Motor neuron (in vitro differentiated cells): Measurements from ENCODE around the gene QRICH2. TPM values are rescaled to one million over a fixed set of nuclear protein-coding genes. Genes with fewer than 3 reads are reported as not detected.

Experiments used
- ATAC-seq, 8 experiments: fragments of 200-7000 bp; cut with Tn5 transposase; replicated peaks in 6 of 8; 2 replicates each; pipeline ENCODE4 v1.8.0; 2021; ENCODE audit warnings: mild to moderate bottlenecking in 8 of 8, moderate library complexity in 8 of 8
- H3K27ac ChIP-seq, 2 donors: fragments of 250-450 bp; sonication (Bioruptor Pico); 2 replicates each; pipeline ENCODE4 v1.9.0; 2021; ENCODE audit warnings: antibody characterized with exemption in 2 of 2, mild to moderate bottlenecking in 2 of 2, moderate library complexity in 1 of 2
- H3K4me1 ChIP-seq, 2 donors: fragments of 250-450 bp; sonication (Bioruptor Pico); replicated peaks in 1 of 2; 2 replicates each; pipeline ENCODE4 v1.6.1; 2021; ENCODE audit warnings: antibody characterized with exemption in 2 of 2, mild to moderate bottlenecking in 2 of 2, moderate library complexity in 1 of 2
- H3K4me3 ChIP-seq, 5 donors: fragments of 250-450 bp; sonication (Bioruptor Pico); 2 replicates each; pipeline ENCODE4 v1.9.0; 2021; ENCODE audit warnings: antibody characterized with exemption in 5 of 5, mild to moderate bottlenecking in 5 of 5, moderate library complexity in 4 of 5
- WGBS, 10 experiments: fragments of 450-650 bp; shearing (Covaris generic); methylation state at CpG; one replicate each; pipeline ENCODE4 v1.0.0; 2022; 5-methylcytosine and 5-hydroxymethylcytosine counted together
- in situ Hi-C, 9 experiments: fragments of 400-800 bp; cut with MboI; loops; one replicate each; pipeline ENCODE4 v1.15.0; 2021; ENCODE audit warnings: low sequenced_read_pairs in 9 of 9, low pct_unique_long_range_greater_than_20kb in 2 of 9; ENCODE audit not compliant: unreplicated experiment in 9 of 9
- total RNA-seq, 8 experiments: library from RNA; unstranded; fragments of 300-600 nt; gene quantifications; 2 replicates each; pipeline versions ENCODE4 v1.2.3 to v1.2.4, GENCODE V29; 2022

The QRICH2 gene
- total RNA-seq, 8 experiments from 2014 or later: 2.8 to 9.3 (median 3.6) TPM

DNA sequence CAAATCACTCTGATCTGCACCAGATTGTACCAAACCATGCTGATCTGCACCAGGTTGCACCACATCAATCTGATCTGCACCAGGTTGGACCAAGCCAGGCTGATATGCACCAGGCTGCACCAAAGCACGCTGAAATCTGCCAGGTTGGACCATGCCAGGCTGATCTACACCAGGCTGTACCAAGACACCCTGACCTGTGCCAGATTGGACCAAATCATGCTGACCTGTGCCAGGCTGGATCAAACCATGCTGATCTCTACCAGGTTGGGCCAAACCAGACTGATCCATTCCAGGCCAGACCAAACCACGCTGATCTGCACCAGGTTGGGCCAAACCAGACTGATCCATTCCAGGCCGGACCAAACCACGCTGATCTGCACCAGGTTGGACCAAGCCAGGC lies 15.5 kb downstream of the QRICH2 start:
- Histone ChIP-seq H3K4me1 (no peaks in the 10 kb centered on the region), H3K27ac (no peak overlapping the region), H3K4me3 (no peak overlapping the region)
- ATAC-seq: no peak
- in situ Hi-C loops: loop anchor here in 7 of 9 experiments (25.0 kb wide), 3 partner anchors 180 to 380 kb away; partner anchors contain the start of genes EXOC7 (in 7 of the 7), CDK3 (in 4 of the 7) and MRPL38 (in 1 of the 7)
- 63 to 100% (median 85%) methylated on average over 1 to 3 of the region's 4 CpGs; no CpG with 5 or more reads in 5 of the 10 experiments for WGBS, 10 experiments

DNA sequence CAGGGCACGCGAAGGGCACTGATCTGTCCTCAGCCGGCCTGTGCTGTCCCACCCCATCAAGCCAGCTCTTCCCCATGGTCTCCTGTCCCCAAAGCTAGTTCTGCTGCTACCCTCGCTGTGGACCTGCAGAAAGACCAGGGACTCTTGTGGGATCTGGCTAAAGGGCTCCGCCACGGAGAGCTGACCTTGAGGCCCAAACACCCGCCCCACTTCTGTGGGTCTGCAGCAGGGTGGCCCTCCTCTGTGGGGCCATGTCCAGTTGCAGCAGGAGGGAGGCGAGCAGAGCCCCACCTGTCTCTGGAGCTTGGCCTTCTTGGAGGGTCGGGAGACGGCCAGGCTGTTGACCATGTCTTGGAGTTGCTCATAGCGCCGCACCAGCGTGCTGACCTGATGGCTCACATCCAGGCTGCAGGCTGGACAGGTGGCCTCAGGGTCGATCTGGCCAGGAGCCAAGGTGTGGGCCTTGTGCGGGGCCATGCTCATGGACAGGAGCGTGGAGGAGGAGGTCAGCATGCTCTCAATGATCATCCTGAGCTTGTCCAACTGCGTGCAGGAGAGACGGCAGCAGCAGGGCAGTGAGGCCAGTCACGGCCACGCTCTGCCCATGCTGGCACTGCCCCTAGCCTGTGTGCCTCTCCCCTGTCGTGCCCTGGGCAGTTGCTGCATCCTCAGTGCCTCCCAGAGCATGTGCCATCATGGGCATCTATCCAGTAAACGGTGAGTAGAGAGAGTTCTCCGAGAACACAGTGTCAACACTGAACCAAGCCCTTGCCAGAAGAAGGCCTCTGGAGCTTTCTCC lies 26.3 kb downstream of the QRICH2 start:
- whole genome bisulfite sequencing, 10 experiments: 48 to 100% (median 90%) methylated on average over 1 to 14 of the region's 23 CpGs; no CpG with 5 or more reads in 2 of the 10 experiments
- peak in 1 of 8 experiments; percentile 8 for ATAC-seq
- Histone ChIP-seq H3K4me1 (no peaks in the 10 kb centered on the region), H3K27ac (no peak overlapping the region), H3K4me3 (no peak overlapping the region)
- in situ Hi-C loops: loop anchor here in 7 of 9 experiments (25.0 kb wide), 3 partner anchors 169 to 369 kb away; partner anchors contain the start of genes EXOC7 (in 7 of the 7), CDK3 (in 4 of the 7) and MRPL38 (in 1 of the 7)

DNA sequence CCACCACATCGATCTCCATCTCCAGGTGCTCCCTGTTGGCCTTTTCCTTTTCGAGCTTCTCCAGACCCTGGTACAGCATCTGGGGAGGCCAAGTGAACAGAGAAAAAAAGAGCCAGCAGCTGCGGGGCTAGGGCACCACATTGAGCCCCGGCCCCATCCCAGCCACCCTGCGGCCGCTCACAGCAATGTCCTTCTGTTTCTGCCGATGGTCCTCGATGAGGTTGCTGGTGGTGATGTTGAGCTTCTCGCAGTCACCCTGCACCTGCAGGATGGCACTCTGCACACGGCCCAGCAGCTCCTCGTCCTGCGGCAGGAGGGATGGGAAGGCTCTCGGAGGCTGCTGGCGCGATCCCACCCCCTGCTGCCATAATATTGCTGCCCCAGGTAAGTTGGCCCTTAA lies 27.4 kb downstream of the QRICH2 start:
- Histone ChIP-seq H3K4me3 (no peak overlapping the region), H3K4me1 (no peaks in the 10 kb centered on the region), H3K27ac (no peak overlapping the region)
- in situ Hi-C loops: loop anchor here in 7 of 9 experiments (25.0 kb wide), 3 partner anchors 168 to 368 kb away; partner anchors contain the start of genes EXOC7 (in 7 of the 7), CDK3 (in 4 of the 7) and MRPL38 (in 1 of the 7)
- 73 to 90% methylated on average over 4 to 6 of the region's 15 CpGs; no CpG with 5 or more reads in 8 of the 10 experiments for WGBS, 10 experiments
- no peak for ATAC-seq

DNA sequence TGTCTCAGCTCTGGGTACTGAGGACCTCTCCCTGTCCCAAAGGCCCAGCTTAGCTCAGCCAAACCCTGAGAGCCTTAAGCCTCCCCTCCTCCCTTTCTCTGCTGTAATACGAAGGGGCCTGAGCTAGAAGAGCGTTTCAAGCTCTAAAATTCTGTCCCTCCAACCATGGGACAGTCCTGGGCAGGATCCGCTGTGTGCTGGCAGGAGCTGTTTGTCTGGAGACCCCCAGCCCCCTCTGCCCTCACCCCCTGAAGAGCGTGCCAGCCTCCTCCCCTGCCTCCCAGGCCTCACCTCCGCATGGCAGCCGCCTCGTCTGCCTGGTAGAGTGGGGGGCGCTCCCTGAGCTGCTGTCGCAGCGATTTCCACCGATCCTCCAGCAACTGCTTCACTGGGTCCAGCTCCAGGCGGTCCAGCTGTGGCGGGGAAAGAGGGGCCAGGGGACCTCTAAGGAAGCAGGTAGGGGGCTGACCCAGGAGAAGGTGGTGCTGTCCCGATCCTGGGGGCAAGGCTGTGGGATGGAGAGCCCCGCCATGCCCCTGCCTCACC lies 28.3 kb downstream of the QRICH2 start:
- Histone ChIP-seq H3K27ac (no peak overlapping the region), H3K4me3 (no peak overlapping the region), H3K4me1 (no peaks in the 10 kb centered on the region)
- in situ Hi-C loops: loop anchor here in 8 of 9 experiments (5.0 to 25.0 kb wide), 4 partner anchors 153 to 368 kb away; partner anchors contain the start of genes EXOC7 (in 7 of the 8), CDK3 (in 4 of the 8) and MRPL38 (in 1 of the 8)
- 100% methylated on average over 1 of the region's 15 CpGs; no CpG with 5 or more reads in 9 of the 10 experiments for WGBS, 10 experiments
- ATAC-seq: peak in 2 of 8 experiments; percentile 3 to 4

DNA sequence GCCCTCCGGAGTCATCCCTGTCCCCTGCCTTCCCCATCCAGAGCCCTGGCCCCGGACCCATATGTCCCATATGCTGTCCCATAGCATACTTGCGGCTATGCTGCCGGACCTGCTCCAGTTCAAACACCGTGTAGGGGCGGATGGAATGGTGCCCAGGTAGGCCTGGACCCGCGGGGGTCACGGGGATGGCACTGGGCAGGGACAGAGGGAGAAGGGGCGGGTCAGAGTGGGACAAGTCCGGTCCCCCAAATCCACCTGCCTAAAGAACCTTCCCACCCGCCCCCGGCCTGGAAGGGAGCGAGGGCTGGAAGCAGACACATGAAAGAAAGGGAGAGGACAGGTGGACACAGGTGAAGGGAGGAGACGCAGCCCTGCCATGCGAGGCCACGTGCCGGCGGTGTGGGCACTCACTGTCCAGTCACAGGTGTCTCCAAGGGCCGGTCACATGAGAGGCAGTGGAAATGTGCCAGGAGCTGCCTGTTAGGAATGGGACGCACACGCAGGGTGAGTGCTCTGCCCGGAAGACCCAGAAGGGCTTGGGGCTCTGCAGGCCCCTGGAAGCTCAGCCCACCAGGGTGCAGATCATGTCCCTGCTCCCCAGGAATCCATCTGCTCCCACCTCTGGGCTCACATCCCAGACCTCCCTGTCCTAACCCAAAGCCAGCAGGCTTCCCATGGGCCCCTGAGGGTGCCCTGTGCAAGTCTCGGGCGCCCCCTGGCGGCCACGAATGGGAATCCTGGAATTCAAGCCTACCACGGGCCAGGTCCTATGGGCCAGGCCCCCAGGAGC lies 28.9 kb downstream of the QRICH2 start:
- H3K4me3 ChIP-seq: no peak overlapping the region
- no peak overlapping the region for H3K27ac ChIP-seq
- ATAC-seq: peak; percentile 76 to 96 (median 92)
- 0 to 93% (median 33%) methylated on average over 1 to 7 of the region's 28 CpGs; no CpG with 5 or more reads in 5 of the 10 experiments for WGBS, 10 experiments
- H3K4me1 ChIP-seq: no peaks in the 10 kb centered on the region
- in situ Hi-C loops: loop anchor here in 8 of 9 experiments (5.0 to 25.0 kb wide), 4 partner anchors 152 to 367 kb away; partner anchors contain the start of genes EXOC7 (in 7 of the 8), CDK3 (in 4 of the 8) and MRPL38 (in 1 of the 8)

DNA sequence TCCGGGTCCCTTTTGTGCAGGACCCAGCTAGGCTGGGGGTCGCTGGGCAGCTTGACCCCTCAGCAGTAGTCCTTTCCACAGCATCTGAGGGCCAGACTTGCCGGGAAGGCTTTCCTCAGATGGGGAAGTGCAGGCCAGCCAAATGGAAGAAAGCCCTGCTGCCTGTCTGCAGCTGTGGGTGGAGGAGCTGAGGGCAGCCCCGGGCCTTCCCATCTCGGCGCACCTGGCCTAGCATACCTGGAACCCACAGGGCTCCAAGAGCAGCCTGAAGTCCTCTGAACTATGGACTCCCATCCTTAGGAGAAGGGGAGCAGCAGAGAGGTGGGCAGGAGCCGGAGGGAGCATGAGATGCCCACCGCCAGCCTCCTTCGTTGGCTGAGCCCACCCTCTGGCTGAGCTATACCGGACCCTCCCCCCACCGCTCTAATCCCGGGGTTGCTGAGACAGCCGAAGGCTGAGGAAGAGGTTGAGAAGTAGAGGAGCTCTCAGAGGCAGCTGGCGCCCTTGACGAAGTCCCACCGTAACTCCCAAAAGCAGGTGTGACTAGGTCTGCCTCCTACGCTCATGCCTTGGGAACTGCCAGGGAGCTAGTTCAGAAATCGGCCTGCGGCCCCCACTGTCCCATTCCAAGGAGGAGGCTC lies 29.7 kb downstream of the QRICH2 start:
- H3K4me1 ChIP-seq: no peaks in the 10 kb centered on the region
- WGBS, 10 experiments: 40 to 94% (median 92%) methylated on average over 1 to 4 of the region's 19 CpGs; no CpG with 5 or more reads in 6 of the 10 experiments
- no peak for ATAC-seq
- H3K4me3 ChIP-seq: no peak overlapping the region
- H3K27ac ChIP-seq: no peak overlapping the region
- in situ Hi-C loops: loop anchor here in 8 of 9 experiments (5.0 to 25.0 kb wide), 4 partner anchors 151 to 366 kb away; partner anchors contain the start of genes EXOC7 (in 7 of the 8), CDK3 (in 4 of the 8) and MRPL38 (in 1 of the 8)

DNA sequence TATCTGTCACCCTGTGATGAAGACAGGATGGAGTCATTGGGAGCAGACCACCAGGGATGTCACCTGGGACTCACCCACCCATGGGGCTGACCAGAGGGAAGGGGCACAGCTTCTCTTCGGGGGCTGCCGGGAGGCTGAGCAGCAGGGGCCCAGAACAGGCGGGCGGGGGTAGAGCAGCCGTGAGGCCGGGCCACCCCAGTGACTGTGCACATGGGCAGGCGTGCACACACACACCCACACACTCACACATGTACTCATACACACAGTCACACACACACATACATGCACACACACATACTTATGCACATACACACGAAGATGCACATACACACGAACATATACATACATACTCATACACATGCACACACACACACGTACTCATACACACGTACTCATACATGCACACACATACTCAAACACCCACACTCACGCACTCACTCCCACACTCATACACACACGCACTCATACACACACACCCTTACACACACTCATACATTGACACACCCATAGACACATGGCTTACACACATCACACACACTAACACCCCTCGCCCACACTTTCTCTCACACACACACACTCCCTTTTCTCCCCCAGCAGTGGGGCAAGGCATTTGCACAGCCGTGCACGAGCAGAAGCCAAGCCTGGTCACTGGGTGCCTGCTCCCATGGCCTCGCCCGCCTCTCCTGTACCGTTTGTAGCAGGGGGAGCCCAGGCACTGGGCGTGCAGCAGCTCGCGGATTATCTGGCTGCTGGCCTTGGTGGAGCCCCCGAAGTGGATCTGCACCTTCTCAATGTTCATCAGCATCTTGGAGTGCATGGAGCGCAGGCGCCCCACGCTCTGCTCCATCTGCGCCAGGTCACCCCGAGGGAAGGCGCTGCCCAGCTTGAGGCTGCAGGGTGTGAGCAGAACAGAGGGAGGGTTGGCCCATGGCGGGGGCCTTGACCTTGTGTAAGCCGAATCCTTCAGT lies 30.5 kb downstream of the QRICH2 start:
- no peak overlapping the region for H3K4me3 ChIP-seq
- H3K4me1 ChIP-seq: peaks cover 1% of the 10 kb centered on the region in 2 donors
- in situ Hi-C loops: loop anchor here in 8 of 9 experiments (5.0 to 25.0 kb wide), 4 partner anchors 150 to 365 kb away; partner anchors contain the start of genes EXOC7 (in 7 of the 8), CDK3 (in 4 of the 8) and MRPL38 (in 1 of the 8)
- H3K27ac ChIP-seq: no peak overlapping the region
- no peak for ATAC-seq
- WGBS, 10 experiments: 53 to 100% (median 83%) methylated on average over 1 to 8 of the region's 31 CpGs

DNA sequence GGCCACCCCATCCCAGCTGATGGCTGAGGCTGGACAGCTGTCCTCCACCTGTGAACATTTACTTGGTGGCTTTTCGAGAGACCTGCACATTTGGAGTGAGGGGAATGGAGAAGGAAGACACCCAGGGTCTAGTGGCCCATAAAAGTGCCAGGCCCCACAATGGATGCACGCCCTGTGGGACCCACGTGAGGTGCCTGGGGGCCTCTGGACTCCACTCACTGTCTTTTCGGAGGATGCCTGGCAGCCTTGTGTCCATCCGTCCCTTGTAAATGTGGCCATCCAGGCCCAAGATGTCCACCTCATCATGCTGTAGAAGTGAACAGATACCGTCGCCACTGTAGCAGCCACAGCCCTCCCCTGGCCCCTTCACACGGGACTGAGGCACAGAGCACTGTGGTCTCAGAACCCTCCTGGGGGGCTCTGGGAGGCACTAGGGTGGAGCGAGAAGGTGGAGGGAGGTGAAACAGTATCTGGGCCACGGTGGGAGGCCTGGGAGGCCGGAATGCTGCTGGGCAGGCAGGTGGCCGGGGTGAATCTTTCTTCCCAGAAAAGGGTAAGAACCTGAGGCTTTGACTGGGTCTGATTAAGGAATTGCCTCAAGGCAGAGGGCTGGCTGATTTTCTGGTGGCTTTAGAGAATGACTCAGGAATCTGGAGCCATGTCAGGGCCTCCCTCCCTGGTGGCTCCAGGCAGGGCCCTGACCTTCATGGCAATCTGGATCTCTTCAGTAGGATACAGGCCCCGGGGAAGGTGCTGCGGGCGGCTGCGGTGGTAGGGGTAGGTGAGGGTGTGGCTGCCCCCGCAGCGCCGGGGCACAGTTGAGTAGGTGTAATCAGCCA lies 31.4 kb downstream of the QRICH2 start:
- in situ Hi-C loops: loop anchor here in 8 of 9 experiments (5.0 to 25.0 kb wide), 4 partner anchors 149 to 364 kb away; partner anchors contain the start of genes EXOC7 (in 7 of the 8), CDK3 (in 4 of the 8) and MRPL38 (in 1 of the 8)
- H3K27ac ChIP-seq: no peak overlapping the region
- no peak overlapping the region for H3K4me3 ChIP-seq
- peaks cover 10 to 11% of the 10 kb centered on the region in 2 donors for H3K4me1 ChIP-seq
- peak in 2 of 8 experiments; percentile 35 to 56 for ATAC-seq
- WGBS, 10 experiments: 10 to 100% (median 84%) methylated on average over 1 to 10 of the region's 19 CpGs; no CpG with 5 or more reads in 2 of the 10 experiments

DNA sequence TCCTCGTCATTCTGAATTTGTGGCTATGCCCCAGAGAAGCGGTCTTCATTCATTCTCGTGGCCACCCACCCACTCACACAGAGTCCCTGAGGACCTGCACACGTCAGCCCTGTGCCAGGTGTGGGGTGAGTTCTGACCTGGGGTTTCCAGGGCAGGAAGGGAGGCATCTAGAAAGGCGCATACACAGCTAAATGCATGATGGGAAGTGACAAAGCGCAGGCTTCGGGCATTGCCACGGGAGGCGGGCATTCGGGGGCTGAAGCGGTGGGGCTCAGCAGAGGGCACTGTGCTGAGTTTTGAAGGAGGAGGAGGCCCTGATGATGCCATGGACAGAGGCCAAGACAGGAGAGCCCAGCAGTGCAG lies 32.0 kb downstream of the QRICH2 start:
- ATAC-seq: no peak
- in situ Hi-C loops: loop anchor here in 8 of 9 experiments (5.0 to 25.0 kb wide), 4 partner anchors 149 to 364 kb away; partner anchors contain the start of genes EXOC7 (in 7 of the 8), CDK3 (in 4 of the 8) and MRPL38 (in 1 of the 8)
- Histone ChIP-seq H3K27ac (no peak overlapping the region), H3K4me1 (peaks cover 13 to 16% of the 10 kb centered on the region in 2 donors), H3K4me3 (no peak overlapping the region)
- 70 to 96% methylated on average over 2 to 4 of the region's 11 CpGs; no CpG with 5 or more reads in 8 of the 10 experiments for WGBS, 10 experiments
